Upper lobe of right lung (tissue), 1 donor: ENCODE data around the gene IL17D. TPM values are rescaled to one million over a fixed set of nuclear protein-coding genes. Genes with fewer than 3 reads are reported as not detected.
A peak's percentile ranks its signal among the peaks of the same experiment; 100 is the strongest.

ENCODE experiments used
- ATAC-seq: fragments of 200-7000 bp; cut with Tn5 transposase; one replicate; pipeline ENCODE4 v1.9.1; 2020; ENCODE audit warnings: mild to moderate bottlenecking, moderate library complexity
- DNase-seq: peaks from one replicate; pipeline ENCODE4 v3.0.0-alpha.2; 2020
- H3K27ac ChIP-seq: fragments of 200-600 bp; one replicate; pipeline ENCODE4 v1.8.0; 2022
- H3K27me3 ChIP-seq: fragments of 200-600 bp; one replicate; pipeline ENCODE4 v1.8.0; 2022; ENCODE audit warnings: mild to moderate bottlenecking
- H3K36me3 ChIP-seq: fragments of 200-600 bp; one replicate; pipeline ENCODE4 v1.8.0; 2022
- H3K4me1 ChIP-seq: fragments of 200-600 bp; one replicate; pipeline ENCODE4 v1.8.0; 2022
- H3K4me3 ChIP-seq: fragments of 200-600 bp; one replicate; pipeline ENCODE4 v1.8.0; 2022; ENCODE audit warnings: mild to moderate bottlenecking
- H3K9me3 ChIP-seq: fragments of 200-600 bp; one replicate; pipeline ENCODE4 v1.8.0; 2022
- CTCF ChIP-seq: fragments of 200-600 bp; IDR thresholded peaks from one replicate; pipeline ENCODE4 v1.8.0; 2022; ENCODE audit warnings: antibody characterized with exemption
- intact Hi-C: fragments of 100-400 bp; cut with DNase I; formaldehyde crosslinking; loops from one replicate; pipeline ENCODE4 v1.11.0; 2022
- total RNA-seq: library from RNA; stranded (reverse); fragmentation: NEBNext Ultra II Directional; extraction: Animal tissue kit (Norgen Biotek cat#: 25700); gene quantifications from one replicate; pipeline ENCODE4 v1.2.1, GENCODE V29; 2021
- donor health status: DM: no; HTN: yes; CAD: no; lungs with severe emphysema.

The IL17D gene
- total RNA-seq, 1 donor from 2014 or later = 3.8 TPM

GRCh38 chr13:20711301-20712044 is 8.0 kb downstream of the IL17D start:
- peaks cover 3% of the 10 kb centered on the region for H3K4me1 ChIP-seq
- no peaks in the 10 kb centered on the region for H3K36me3 ChIP-seq
- no peak overlapping the region for H3K27ac ChIP-seq
- DNase-seq (no peak), ATAC-seq (no peak)
- no peak overlapping the region for H3K4me3 ChIP-seq
- H3K27me3 ChIP-seq = no peaks in the 10 kb centered on the region
- intact Hi-C loops = loop anchor here (5.0 kb wide), 1 partner anchor 211 kb away; no protein-coding TSS in a partner anchor
- no peaks in the 10 kb centered on the region for H3K9me3 ChIP-seq
- TF ChIP-seq CTCF = no peak

GRCh38 chr13:20713014-20713376 is 9.5 kb downstream of the IL17D start:
- Histone ChIP-seq H3K27me3 (no peaks in the 10 kb centered on the region), H3K36me3 (no peaks in the 10 kb centered on the region), H3K27ac (no peak overlapping the region), H3K4me1 (peaks cover 3% of the 10 kb centered on the region), H3K9me3 (no peaks in the 10 kb centered on the region), H3K4me3 (peak overlapping the region; percentile 23)
- intact Hi-C loops = loop anchor here (5.0 kb wide), 1 partner anchor 209 kb away; no protein-coding TSS in a partner anchor
- no peak for ATAC-seq
- no peak for DNase-seq
- no peak for TF ChIP-seq CTCF

DNA sequence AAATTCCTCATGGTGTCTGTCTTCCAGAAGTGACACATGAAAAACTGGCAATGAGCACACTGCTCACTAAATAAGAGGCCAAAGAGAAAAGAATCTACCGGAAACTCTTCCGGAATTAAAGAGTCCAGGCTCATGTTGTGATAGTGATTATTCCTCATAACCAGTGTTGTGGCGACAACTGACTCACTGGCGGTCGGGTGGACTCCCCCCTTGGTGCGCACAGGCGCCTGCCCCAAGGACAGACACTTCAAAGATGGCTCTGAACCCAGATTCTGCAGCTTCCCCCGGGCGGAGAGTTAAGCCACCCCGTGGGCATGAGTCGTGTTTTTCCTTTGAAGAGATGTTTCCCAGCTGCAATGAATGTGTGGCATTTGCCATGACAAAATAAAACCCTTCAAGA is 10.3 kb downstream of the IL17D start:
- no peaks in the 10 kb centered on the region for H3K36me3 ChIP-seq
- no peaks in the 10 kb centered on the region for H3K27me3 ChIP-seq
- intact Hi-C loops = loop anchor here (5.0 kb wide), 1 partner anchor 209 kb away; no protein-coding TSS in a partner anchor
- ATAC-seq = no peak
- H3K27ac ChIP-seq = peak overlapping the region; percentile 6
- DNase-seq = no peak
- TF ChIP-seq CTCF = no peak
- no peak overlapping the region for H3K4me3 ChIP-seq
- H3K4me1 ChIP-seq = peaks cover 3% of the 10 kb centered on the region
- H3K9me3 ChIP-seq = no peaks in the 10 kb centered on the region

DNA sequence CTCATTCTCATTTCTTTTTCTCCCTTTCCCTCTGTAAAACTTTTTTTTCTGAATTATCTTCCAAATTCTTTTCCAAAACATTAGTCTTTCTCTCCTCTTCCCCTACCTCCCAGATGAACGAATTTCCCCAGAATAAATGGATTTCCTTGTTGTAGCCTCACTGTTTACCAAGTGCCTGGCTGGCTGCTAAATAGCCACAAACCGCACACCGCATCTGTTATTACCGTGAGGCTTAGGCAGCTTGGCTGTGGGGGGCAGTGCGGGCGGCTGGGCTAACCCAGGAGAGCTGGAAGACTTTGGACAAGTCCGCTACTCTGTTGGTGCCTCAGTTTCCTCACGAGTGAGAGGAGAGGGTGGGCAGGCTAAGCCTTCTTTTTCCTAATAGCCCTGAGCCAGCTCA is 10.7 kb downstream of the IL17D start:
- Histone ChIP-seq H3K9me3 (no peaks in the 10 kb centered on the region), H3K27ac (peak overlapping the region; percentile 6), H3K4me1 (peaks cover 3% of the 10 kb centered on the region), H3K4me3 (no peak overlapping the region), H3K27me3 (no peaks in the 10 kb centered on the region), H3K36me3 (no peaks in the 10 kb centered on the region)
- ATAC-seq = no peak
- no peak for TF ChIP-seq CTCF
- no peak for DNase-seq
- intact Hi-C loops = loop anchor here (5.0 kb wide), 1 partner anchor 208 kb away; no protein-coding TSS in a partner anchor

DNA sequence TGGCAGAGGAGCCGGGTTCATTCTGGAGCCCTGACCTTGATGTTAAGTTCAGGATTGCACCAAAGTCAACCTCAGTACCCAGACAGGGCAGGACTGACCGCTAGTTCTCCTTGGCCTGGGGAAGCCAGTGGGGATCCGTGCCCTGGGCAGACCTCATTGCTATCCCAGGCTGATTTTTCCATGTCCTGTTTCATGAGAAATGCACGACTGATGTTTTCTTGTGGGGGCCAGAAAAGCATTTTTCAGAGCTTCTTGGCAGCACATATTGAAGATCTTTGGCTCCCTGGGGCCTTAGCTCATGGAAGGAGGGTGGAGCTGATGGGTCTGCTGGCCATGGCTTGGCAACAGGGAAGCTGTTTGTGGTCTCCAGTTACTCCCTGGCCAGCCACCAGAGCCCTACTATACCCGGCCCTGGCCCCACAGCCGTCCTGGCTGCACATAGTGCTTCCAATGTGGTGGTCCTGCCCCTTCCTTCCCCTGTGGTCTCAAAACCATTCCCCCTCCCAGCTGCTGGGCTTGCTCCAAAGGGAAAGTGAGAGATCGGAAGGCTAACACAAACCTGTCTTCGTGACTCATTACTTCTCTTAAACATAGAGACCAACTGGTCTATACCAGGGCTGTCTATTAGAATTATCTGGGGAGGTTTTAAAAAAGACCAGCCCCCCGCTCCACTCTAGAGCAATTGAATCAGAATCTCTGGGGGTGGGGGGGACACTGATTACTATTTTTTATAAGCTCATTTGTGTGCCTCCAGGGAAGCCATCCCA is 11.2 kb downstream of the IL17D start:
- Histone ChIP-seq H3K9me3 (no peaks in the 10 kb centered on the region), H3K4me3 (no peak overlapping the region), H3K27me3 (no peaks in the 10 kb centered on the region), H3K36me3 (no peaks in the 10 kb centered on the region), H3K27ac (no peak overlapping the region), H3K4me1 (peaks cover 3% of the 10 kb centered on the region)
- DNase-seq (no peak), ATAC-seq (peak; percentile 6)
- no peak for TF ChIP-seq CTCF
- intact Hi-C loops = loop anchor here (5.0 kb wide), 1 partner anchor 208 kb away; no protein-coding TSS in a partner anchor
